GM18861 (cell line): Measurements from ENCODE around the gene CDC25A.

Experiments
- ATAC-seq: cut with Tn5 transposase; IDR thresholded peaks from one replicate; pipeline ENCODE4 v1.9.1; 2021; ENCODE audit not compliant: unreplicated experiment

CDC25A gene

DNA sequence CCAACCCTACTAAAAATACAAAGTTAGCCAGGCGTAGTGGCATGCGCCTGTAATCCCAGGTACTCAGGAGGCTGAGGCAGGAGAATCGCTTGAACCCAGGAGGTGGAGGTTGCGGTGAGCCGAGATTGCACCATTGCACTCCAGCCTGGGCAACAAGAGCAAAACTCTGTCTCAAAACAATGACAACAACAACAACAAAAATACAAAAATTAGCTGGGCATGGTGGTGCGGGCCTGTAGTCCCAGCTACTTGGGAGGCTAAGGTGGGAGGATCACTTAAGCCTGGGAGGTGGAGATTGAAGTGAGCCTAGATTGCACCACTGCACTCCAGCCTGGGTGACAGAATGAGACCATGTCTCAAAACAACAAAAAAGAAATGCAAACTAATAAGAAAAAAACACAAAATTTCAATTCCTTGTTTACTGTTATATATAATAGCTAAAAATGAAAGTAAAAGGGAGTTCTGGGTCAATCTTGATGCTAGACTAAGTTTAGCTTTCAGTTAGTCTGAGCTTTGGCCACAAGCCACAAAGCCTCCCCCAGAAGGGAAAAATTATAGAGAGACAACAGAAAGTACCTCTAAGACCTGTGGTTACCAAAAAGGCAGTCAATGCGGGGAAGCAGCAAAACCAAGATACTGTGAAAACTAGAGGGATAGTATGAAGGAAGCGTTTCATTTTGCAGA is 76.0 kb downstream of the CDC25A start:
- peak; percentile 88 for ATAC-seq

GRCh38 chr3:48110463-48110862 is 77.8 kb downstream of the CDC25A start:
- ATAC-seq = no peak

GRCh38 chr3:48107227-48107626 is 81.0 kb downstream of the CDC25A start:
- ATAC-seq = no peak
